Sciatic nerve (tissue), 2 donors: Measurements from ENCODE around the gene WDR6. TPM values are rescaled to one million over a fixed set of nuclear protein-coding genes. Genes with fewer than 3 reads are reported as not detected.
A peak's percentile ranks its signal among the peaks of the same experiment; 100 is the strongest.
"Not testable (repeated sequence)": the region's sequence is repeated elsewhere in the genome, so short reads cannot be mapped to it uniquely, and the experiment has no call there.

ENCODE experiments used
- ATAC-seq: fragments of 200-7000 bp; cut with Tn5 transposase; one replicate; pipeline ENCODE4 v1.9.1; 2020; ENCODE audit warnings: mild to moderate bottlenecking, moderate library complexity
- DNase-seq: peaks from one replicate; pipeline ENCODE4 v3.0.0-alpha.2; 2020; ENCODE audit warnings: low spot score
- intact Hi-C: fragments of 100-400 bp; cut with DNase I; formaldehyde crosslinking; loops from one replicate; pipeline ENCODE4 v1.14.2; 2022
- total RNA-seq: library from RNA; stranded (reverse); fragmentation: NEBNext Ultra II Directional; extraction: Animal tissue kit (Norgen Biotek cat#: 25700); gene quantifications from one replicate; pipeline ENCODE4 v1.2.1, GENCODE V29; 2021
- donor health status: DM: no; HTN: no; CAD: no.
- donor health status: DM: no; HTN: no; CAD: no.

WDR6 gene
- total RNA-seq, 1 donor from 2014 or later = 149 TPM

DNA sequence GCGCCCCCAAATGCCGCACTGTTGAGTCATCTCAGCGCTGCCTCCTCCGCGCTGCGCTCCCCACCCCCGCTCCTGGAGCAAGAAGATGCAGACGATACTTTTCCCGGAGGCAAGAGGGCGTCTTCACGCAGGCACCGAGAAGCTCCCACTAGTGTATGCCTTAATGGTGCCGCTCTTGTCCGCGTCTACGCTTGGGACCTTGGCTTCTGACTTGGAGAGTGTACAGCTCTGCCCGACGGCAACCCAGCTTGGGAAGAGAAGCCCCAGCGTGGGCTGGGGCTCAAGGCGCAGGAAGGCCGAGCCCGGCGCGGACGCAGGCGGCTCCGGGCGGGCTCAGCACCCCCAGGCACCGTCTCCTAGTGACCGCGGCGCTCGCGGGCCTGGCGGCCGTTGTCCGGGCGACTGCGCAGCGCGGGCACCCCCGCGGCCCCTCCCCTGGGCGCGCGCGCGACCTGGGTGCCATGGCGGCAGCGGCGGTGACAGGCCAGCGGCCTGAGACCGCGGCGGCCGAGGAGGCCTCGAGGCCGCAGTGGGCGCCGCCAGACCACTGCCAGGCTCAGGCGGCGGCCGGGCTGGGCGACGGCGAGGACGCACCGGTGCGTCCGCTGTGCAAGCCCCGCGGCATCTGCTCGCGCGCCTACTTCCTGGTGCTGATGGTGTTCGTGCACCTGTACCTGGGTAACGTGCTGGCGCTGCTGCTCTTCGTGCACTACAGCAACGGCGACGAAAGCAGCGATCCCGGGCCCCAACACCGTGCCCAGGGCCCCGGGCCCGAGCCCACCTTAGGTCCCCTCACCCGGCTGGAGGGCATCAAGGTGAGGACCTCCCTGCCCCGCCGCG lies 17.2 kb upstream of the WDR6 start, which contains the start of gene P4HTM:
Gene P4HTM (plus strand): TSS at position 446 of the 840 bp plus-strand sequence. CDS start 16 bp downstream, at position 462.
- DNase-seq = peak; percentile 92
- ATAC-seq = peak; percentile 95
- intact Hi-C loops = no loop called here

DNA sequence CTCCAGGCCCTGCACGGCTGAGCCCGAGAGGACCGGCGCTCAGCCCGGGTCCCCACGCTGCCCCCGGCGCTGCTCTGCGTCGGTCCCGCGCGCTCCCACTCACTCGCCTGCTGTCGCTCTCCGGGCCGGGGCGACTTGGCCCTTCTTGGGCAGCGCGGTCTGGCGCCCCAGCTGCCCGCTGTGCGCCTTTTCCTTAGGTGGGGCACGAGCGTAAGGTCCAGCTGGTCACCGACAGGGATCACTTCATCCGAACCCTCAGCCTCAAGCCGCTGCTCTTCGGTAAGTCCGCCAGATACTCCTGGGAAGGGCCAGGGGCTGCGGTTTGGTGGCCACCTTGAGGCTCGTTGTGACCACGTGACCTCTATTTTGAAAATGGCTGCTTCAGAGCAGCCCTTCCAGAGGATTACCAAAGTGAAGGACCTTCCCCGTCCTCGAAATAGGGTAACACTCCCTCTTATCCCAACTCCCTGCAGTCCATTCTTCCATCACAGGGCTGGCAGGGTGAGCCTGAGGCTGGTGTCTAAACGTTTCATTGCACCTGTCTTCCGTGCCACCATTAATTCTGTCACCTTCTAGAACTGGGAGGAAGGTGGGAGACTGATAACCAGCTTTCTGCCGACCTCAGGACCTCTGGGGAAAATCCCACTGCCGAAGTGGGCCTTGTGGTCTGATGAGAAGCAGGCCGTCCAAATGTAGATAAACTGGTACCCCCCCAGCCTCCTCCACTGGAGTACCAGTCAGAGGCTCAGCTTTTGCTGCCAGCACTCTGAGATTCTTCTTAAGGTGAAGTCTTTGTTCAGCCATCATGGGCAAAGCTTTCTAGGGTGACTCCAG lies 16.3 kb upstream of the WDR6 start:
- ATAC-seq (no peak), DNase-seq (no peak)
- intact Hi-C loops = no loop called here

DNA sequence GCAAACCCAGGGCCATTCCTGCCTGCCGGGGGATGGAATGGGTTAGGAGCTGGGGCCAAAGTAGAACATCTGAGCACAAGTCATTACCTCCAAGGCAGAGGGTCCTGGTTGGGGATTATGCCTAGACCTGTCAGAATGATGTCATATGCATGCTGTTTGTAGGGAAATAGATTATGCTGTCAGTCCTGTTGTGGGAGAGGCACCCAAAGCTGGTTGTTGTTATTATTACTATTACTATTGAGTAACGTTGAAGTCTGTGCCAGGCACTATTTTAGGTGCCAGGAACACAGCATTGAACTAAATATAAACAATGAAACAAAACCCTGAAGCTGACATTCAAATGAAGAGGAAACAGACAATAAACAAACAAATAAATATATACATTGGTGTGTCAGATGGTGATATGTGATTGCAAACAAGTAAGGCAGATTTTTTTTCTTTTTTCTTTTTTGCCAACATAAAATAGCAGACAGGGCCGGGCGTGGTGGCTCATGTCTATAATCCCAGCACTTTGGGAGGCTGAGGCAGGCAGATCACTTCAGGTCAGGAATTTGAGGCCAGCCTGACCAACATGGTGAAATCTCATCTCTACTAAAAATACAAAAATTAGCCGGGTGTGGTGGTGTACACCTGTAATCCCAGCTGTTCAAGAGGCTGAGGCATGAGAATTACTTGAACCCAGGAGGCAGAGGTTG lies 15.2 kb upstream of the WDR6 start:
- intact Hi-C loops = no loop called here
- no peak for ATAC-seq

DNA sequence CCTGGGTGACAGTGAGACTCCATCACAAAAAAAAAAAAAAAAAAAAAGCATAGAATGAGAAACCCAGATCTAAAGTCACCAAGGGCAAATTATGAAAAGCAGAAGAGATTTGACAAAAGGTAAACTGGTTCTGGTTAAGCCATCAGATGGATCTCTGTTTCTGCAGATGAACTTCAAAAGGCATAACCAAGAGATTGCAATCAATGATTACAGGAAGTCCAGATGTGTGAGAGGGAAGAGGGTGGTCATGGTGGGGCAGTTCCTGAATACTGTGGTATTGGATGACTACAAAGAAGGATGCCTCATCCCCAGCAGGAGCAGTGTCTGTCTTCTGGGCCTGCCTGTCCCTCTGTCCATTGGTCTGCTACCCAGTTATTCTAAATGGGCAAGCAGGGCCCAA lies 13.4 kb upstream of the WDR6 start:
- no peak for ATAC-seq
- no peak for DNase-seq
- intact Hi-C loops = no loop called here

More for the DNA sequence above, 15.2 kb upstream of the WDR6 start:
- DNase-seq = no peak

DNA sequence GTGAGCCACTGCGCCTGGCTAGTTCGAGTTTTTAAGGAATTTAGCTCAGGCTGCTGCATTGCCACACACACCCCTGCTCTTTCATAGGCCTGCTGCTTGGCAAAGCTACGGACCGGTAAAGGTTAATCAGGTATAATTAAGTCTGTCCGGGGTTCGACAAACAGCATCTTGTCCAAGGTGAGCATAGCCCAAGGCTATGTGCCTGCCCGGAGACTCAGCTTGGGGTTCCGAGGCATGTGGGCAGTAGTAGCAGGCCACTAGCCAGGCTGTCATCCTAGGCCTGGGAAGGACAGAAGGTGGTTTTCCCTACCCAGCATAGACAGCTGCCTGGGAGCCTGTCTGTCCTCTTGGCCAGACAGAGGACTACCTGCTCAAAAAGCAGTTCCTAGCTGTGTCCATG lies 10.6 kb upstream of the WDR6 start:
- DNase-seq = no peak

DNA sequence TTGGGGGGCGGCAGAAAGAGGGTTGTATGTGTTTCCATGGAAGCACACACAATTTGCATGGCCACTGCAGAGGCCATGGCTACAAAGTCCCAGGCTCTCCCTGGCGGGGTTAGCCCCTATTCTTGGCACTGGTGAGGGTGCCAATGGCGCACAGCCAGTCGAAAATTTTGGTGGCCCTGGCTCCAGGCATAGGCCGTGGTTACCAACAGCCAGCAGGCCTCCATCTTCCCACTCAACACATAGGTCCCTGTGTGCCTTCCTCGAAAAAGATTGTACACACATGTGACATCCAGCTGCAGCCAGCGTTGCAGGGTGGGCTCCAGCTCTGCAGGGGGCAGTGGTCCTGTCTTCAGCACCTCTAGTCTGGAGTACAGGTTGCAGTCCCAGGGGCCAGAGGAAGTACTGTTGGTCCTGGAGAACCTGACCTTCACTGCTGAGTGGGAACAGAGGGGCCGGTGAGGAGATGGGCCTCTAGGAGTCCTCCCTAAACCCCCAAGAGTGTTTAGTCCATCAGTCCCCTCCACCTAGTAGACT lies 10.0 kb upstream of the WDR6 start:
- ATAC-seq = no peak
- intact Hi-C loops = no loop called here
- no peak for DNase-seq

More for the DNA sequence above, 10.6 kb upstream of the WDR6 start:
- intact Hi-C loops = no loop called here
- no peak for ATAC-seq

DNA sequence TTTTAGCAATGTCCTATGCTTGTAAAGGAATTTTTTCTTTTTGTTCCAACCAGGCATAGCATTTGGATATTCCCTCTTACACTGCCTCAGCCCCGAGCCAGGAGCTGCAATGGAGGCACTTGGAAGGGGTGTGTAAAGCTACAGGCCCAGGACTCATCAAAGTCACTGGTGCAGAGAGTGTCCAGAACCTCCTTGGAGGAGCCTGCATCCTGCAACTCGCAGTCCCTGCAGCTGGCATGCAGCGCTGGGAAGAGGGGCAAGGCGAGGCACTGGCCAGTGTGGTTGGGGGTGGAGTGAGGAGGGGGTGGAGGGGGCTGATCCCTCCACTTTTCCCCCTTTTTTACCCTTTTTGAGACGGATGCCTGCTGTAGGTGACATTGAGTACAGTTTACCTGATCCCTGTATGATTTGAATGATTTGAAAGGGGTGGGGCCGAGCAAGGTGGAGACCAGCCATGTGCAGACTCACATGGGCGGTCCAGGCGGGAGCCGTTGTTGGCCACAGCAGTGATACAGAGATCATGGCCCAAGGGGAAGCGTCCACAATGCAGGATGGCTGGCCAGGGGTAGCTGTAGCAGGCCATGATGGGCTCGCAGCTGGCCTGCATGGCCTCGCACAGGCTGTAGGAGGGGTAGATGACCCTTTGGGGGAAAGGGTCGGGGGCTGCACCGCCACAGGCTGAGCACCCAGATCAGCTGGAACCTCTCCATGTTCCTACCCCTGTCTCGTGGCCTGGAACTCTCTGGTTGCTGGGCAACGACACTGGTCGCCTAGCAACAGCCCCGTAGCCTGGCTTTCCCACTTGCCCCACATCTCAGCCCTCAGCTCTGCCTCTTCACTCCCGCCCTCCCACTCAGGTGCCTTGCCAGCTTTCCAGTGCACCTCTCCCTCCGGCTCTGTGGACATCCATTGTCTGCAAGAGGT lies 9.2 kb upstream of the WDR6 start:
- ATAC-seq (no peak), DNase-seq (no peak)
- intact Hi-C loops = no loop called here

DNA sequence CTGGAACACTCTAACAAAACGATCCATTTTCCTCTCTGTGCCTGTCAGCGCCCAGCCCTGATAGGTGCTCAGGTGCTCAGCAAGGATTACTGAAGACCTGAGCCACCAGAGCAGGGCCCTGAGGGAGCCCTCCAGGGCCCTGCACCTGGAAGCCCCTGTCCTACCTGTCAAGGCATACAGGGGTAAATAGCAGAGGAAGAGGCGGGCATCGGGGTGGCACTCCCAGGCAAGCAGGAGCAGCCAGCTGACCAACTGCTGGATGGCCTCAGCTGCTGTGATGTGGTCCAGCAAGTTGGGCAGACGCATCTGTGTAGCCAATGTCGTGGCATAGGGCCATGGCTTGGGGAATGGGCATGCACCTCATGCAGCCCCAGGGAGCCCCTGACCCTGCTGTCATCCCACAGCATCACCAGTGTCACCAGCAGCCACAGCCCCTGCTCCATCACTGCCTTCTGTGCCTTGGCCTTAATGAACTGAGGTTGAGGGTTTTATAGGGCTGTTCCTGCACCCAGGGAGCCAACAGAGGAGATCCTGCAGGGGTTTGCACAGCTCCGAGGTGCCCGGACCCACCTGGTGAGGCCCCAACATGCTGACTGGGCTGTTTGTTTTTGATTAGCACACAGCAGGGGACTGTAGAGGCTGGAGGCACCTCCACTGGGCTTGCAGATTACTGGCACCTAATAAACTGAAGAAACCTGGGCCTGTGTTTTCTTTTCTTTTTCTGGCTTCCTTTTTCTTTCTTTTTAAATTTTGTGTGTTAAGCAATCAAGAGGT lies 7.9 kb upstream of the WDR6 start:
- DNase-seq (no peak), ATAC-seq (no peak)
- intact Hi-C loops = no loop called here

DNA sequence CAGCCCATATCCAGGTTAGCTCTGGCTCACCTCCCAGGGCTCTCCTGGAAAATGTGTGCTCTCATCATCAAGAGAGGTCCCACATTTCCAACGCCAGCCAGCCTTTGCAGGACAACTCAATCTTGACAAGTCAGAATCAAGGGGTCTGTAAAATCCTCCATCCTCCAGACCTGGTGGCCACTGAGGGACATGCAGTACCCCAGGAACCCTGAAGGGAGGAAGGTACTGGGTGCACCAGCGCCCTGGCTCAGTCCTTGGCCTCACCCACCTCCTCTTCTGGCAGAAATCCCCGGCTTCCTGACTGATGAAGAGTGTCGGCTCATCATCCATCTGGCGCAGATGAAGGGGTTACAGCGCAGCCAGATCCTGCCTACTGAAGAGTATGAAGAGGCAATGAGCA lies 6.0 kb upstream of the WDR6 start:
- DNase-seq = no peak
- intact Hi-C loops = no loop called here
- no peak for ATAC-seq

DNA sequence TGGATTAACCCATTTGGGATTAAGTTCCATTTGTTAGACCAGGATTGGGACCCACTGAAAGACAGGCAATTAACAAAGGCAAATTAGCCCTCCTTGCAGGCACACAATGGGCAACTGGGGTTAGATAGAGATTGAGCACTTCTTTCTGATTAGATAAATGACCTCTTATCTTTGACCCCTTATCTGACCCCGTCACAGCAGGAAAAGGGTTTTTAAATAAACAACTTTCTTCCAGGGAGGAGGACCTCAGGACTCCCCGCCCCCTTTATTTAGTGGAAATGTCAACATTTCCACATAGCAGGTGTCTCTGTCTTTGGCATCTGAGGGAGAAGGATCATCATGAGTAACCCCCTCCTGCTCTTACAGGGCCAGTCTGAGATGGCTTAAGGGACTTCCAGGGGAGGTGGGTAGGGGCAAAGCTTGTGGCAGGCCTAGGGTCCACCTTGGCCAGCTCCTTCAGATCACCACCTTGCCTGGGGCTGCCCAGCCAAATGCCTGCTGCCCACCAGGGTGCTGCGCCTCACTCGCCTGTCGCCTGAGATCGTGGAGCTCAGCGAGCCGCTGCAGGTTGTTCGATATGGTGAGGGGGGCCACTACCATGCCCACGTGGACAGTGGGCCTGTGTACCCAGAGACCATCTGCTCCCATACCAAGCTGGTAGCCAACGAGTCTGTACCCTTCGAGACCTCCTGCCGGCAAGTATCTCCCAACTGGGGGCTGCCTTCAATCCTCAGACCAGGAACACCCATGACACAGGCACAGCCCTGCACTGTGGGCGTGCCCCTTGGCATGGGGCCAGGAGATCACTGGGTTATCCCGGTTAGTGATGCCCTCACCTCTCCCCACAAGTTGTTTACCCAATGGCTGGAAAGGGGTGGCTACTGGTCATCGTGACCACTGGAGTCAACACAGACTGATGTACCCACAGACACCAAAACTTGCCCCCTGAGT lies 2.6 kb upstream of the WDR6 start:
- DNase-seq (no peak), ATAC-seq (no peak)
- intact Hi-C loops = no loop called here

DNA sequence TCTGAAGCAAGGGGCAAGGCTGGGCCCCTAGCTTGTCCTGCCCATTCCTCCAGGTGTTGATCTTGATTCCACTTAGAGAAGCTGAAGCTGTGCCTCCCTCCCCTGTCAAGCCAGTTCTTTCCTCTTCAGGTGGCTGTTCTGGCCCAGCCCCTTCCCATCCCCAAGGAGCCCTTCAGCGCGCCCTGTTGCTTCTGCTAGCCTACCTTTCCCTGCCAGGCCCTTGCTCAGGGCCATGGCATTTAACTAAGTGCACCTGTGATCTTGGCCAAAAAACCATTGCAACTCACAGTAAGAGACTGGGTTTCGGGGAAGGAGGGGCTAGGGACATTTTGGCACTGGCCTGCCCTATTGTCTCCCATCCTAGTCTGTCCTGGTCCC lies 1.9 kb upstream of the WDR6 start:
- intact Hi-C loops = no loop called here
- ATAC-seq (no peak), DNase-seq (no peak)

DNA sequence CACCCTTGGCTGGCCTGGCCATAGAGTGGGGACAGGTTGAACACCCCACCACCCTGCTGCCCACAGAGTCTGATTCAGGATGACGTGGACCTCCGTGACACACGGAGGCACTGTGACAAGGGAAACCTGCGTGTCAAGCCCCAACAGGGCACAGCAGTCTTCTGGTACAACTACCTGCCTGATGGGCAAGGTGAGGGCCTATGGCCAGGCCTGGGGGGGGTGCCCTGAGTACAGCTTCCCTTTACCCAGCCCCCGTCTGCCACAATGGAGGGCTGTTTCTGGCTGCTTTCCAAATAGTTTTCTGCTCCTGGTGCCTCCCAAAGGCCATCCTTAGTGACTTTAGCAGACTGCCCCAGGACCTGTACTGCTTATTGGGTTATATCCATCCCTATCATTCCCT lies 1.2 kb upstream of the WDR6 start:
- ATAC-seq (no peak), DNase-seq (no peak)
- intact Hi-C loops = no loop called here

DNA sequence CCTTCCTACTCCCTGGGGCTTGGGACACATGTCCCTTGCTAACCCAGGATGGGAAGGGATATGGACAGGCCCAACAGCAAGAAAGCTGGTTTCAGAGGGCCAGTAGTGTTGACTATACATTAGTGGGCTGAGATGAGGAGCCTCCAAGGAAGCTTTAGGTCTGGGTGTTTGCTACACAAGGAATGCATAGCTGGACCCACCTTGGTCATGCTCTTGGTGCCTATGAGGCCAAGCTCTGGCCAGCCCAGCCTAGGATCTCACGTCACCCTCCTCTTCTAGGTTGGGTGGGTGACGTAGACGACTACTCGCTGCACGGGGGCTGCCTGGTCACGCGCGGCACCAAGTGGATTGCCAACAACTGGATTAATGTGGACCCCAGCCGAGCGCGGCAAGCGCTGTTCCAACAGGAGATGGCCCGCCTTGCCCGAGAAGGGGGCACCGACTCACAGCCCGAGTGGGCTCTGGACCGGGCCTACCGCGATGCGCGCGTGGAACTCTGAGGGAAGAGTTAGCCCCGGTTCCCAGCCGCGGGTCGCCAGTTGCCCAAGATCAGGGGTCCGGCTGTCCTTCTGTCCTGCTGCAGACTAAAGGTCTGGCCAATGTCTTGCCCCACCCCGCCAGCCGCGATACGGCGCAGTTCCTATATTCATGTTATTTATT lies 653 bp upstream of the WDR6 start:
- DNase-seq (peak; percentile 81), ATAC-seq (peak; percentile 47)
- intact Hi-C loops = no loop called here

DNA sequence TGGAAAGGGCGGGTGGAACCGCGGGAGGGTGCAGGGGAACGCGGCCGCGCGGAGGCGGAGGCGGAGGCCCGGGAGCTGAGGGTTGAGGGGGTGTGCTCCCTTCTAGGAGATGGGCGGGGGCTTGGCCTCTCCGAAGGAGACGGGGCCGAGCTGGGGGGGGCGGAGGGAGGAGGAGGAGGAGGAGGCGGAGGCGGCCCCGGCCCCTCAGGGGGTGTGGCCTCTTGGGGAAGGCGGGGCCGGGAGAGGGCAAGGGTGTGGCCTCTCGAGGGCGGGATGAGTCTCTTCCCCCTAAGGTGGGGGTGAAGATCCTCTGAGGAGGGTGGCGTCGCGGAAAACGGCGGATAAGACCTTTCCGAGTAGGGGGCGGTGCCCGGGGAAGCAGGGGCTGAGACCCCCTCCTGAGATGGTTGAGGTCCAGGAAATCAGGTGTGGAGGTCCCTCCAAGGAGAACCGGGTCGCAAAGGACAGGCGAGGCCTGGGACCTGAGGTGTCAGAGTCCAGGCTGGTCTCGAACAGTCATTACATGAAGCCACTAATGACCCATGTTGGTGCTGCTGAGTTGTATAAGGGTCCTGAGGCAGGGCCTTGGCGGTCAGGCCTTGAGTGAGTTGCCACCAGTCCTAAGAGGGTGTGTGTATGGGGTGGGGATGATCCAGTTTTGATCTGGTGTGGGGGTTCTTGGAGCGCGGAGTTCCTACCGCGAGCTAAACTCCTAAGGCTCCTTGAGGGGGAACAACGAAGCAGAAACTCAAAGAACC lies 759 bp downstream of the WDR6 start:
- intact Hi-C loops = no loop called here
- ATAC-seq (peak; percentile 88), DNase-seq (peak; percentile 95)

DNA sequence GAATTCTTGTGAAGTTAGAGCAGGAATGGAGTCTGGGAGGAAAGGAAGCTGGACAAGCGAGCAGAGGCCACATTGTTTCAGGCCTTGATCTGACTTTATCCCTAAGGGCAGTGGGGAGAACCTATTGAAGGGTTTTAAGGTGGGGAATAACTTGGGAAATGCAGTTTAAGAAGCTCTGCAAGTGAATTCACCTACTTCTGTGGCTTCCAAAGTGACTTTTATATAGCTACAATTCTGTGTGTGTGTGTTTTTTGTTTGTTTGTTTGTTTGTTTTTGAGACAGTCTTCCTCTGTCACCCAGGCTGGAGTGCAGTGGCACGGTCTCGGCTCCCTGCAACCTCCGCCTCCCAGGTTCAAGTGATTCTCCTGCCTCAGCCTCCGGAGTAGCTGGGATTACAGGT lies 1.4 kb downstream of the WDR6 start:
- DNase-seq, intact Hi-C loops, ATAC-seq: not testable (repeated sequence)
